Measurements from ENCODE around the gene CSF3R.
"Not testable (repeated sequence)": the region's sequence is repeated elsewhere in the genome, so short reads cannot be mapped to it uniquely, and the experiment has no call there.

CSF3R gene

DNA sequence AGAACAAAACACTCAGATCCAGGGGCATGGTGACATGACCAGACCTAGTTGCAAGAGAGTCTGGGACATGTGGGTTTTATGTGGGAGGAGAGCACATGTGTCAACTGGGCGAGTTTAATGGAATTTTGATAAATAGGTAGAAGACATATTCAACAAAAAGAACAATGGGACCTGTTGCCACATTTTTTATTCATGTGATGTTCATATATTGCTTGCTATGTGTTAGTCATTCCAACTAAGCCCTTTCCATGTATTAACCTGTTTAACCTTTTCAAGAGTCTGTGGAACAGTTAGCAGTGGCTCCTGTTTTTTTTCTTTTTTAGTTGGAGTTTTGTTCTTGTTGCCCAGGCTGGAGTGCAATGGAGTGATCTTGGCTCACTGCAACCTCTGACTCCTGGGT is 30.1 kb upstream of the CSF3R start:
- no peak for DNase-seq

- no peak for DNase-seq
These were observed 29.4 kb upstream of the CSF3R start for GRCh38 chr1:36511804-36512798.

DNA sequence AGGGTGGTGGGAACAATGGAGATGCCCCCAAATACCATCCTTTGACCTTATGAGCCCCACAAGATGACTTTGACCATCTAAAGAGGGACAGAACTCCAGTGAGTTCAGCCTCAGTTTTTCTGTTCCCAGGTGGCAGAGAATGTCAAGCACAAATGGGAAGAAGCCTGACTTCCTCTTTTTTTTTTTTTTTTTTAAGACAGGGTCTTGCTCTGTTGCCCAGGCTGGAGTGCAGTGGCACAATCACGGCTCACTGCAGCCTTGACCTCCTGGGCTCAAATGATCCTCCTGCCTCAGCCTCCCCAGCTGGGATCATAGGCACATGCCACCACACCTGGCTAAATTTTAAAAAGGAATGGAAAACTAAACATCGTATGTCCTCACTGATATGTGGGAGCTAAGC is 28.5 kb upstream of the CSF3R start:
- DNase-seq = not testable (repeated sequence)

- no peak for DNase-seq
These were observed 27.7 kb upstream of the CSF3R start for GRCh38 chr1:36510418-36510817.

- DNase-seq = no peak
These were observed 25.5 kb upstream of the CSF3R start for GRCh38 chr1:36508257-36508656.

GRCh38 chr1:36506276-36506920 is 23.7 kb upstream of the CSF3R start:
- DNase-seq = no peak

DNA sequence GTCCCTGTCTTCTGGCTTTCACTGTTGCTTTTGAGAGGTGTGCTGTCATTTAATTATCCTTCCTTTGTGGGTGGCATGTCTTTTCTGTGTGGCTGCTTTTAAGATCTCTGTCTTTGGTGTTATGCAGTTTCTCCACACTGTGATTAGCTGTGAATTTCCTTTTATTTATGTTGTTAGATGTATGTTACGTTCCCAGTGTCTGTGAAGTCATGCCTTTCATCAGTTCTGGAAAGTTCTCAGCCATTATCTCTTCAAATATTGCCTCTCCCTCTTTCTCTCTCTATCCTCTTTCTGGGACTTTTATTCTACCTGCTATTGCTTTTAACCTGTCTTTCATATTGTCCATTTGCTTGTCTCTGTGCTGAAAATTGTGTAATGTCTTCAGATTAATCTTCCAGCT is 21.0 kb upstream of the CSF3R start:
- no peak for DNase-seq

- DNase-seq = no peak
These were observed 20.4 kb upstream of the CSF3R start for GRCh38 chr1:36503159-36503558.

GRCh38 chr1:36502616-36503015 is 19.9 kb upstream of the CSF3R start:
- DNase-seq = no peak

GRCh38 chr1:36501911-36502310 is 19.2 kb upstream of the CSF3R start:
- DNase-seq = not testable (repeated sequence)

DNA sequence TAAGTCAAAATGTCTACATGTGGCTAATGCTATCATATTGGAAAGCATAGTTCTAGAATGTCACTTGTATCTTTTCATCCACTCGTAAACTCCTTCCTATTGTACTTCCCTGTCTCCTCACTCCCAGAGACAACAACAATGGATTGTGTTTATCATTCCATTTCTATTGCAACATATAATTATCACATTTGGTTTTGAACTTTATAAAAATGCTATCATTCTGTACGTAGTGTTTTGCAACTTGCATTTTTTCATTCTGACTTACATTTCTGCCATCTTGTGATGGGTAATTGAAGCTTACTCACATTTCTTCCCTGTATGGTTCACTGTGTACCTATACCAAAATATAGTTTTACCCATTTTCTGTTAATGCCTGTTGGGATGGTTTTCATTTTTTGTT is 14.5 kb upstream of the CSF3R start:
- no peak for DNase-seq

DNA sequence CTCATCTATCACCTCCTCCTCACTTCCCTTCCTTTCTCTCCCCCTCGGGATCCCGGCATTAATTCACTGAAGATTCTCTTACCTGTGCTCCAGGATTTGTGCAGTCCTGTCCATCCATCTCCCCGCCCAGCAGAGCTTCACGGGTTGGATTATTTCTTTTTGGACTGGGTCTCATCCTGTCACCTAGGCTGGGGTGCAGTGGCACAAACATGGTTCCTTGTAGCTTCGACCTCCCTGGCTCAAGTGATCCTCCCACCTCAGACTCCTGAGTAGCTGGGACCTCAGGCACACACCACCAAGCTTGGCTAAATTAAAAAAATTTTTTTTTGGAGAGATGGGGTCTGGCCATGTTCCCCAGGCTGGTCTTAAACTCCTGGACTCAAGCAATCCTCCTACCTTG is 12.3 kb upstream of the CSF3R start:
- DNase-seq = no peak

- DNase-seq = no peak
These were observed 10.8 kb upstream of the CSF3R start for GRCh38 chr1:36493524-36493923.

DNA sequence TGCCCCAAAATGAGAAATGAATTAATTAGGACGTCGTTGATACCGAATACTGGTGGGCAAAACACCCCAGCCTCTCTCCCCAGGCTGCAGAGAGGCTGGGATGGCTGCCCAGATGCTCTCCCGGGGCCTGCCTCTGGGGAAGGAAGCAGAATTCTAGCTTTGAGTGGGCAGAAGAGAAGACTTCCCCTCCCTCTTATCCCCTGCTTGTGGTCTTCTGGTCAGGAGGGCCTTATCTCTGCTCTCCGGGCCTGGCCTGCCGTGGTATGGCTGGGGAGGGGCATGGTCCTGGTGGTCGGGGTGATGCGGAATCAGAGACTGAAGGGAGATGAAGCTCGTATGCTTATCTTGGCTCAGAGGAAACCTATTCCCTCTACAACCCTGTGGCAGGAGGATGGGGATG is 9.8 kb upstream of the CSF3R start:
- DNase-seq = no peak

DNA sequence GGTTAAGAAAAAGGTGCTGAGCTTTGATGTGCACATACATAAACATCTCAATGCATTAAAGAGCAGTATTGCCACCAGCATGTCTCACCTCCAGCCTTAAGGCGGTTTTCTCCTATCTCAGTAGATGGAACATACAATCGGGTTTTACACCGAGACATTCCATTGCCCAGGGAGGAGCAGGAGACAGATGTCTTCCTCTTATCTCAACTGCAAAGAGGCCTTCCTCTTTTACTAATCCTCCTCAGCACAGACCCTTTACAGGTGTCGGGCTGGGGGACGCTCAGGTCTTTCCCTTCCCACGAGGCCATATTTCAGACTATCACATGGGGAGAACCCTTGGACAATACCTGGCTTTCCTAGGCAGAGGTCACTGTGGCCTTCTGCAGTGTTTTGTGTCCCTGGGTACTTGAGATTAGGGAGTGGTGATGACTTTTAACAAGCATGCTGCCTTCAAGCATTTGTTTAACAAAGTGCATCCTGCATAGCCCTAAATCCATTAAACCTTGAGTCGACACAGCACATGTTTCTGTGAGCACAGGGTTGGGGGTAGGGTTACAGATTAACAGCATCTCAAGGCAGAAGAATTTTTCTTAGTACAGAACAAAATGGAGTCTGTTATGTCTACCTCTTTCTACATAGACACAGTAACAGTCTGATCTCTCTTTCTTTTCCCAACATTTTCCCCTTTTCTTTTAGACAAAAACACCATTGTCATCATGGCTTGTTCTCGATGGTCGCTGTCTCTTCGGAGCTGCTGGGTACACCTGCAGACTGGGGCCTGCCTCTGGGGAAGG is 6.7 kb upstream of the CSF3R start:
- not testable (repeated sequence) for DNase-seq

DNA sequence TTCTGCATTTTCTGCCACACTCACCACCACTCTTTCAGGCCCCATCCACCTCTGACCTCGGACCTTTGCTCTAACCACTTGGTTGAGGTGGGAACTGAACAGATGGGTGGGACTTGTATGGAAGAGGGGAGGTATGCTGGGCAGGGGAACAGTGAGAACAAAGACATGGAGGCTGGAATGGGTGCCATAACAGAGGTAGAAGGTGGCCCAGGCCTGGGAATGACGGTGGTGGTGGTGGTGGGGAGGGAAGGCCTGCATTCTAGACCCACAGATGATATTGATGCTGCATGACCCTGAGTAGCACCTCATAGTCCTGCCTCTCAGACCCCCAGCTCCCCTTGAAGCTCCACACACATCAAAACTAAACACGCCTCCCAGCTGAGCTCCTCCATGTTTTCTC is 5.2 kb upstream of the CSF3R start:
- DNase-seq = no peak

DNA sequence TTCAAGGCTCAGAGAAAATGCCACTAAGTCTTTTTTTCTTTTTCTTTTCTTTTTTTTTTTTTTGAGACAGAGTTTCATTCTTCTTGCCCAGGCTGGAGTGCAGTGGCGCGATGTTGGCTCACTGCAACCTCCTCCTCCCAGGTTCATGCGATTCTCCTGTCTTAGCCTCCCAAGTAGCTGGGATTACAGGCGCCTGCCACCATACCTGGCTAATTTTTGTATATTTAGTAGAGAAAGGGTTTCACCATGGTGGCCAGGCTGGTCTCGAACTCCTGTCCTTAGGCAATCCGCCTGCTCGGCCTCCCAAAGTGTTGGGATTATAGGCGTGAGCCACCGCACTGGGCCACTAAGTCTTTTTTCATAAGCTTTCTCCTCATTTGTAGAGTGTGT is 4.6 kb upstream of the CSF3R start:
- not testable (repeated sequence) for DNase-seq

GRCh38 chr1:36486439-36487335 is 4.0 kb upstream of the CSF3R start:
- peak; percentile 90 for DNase-seq

DNA sequence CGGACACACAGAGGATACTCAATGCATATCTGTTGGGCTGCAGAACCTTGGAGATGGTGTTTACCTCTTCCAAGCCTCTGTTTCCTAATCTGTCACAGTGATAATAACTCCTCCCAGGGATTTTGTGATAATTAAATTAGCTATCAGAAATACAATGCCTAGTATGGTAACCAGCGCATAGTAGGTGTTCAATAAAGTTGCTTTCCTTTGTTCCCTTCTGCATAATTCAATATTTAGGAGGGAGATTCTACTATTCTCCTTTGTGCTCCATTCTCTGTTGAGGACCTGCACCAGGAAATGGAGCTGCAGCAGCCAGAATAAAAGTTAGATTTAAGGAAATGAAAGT is 3.4 kb upstream of the CSF3R start:
- no peak for DNase-seq

GRCh38 chr1:36484099-36484498 is 1.4 kb upstream of the CSF3R start:
- no peak for DNase-seq

DNA sequence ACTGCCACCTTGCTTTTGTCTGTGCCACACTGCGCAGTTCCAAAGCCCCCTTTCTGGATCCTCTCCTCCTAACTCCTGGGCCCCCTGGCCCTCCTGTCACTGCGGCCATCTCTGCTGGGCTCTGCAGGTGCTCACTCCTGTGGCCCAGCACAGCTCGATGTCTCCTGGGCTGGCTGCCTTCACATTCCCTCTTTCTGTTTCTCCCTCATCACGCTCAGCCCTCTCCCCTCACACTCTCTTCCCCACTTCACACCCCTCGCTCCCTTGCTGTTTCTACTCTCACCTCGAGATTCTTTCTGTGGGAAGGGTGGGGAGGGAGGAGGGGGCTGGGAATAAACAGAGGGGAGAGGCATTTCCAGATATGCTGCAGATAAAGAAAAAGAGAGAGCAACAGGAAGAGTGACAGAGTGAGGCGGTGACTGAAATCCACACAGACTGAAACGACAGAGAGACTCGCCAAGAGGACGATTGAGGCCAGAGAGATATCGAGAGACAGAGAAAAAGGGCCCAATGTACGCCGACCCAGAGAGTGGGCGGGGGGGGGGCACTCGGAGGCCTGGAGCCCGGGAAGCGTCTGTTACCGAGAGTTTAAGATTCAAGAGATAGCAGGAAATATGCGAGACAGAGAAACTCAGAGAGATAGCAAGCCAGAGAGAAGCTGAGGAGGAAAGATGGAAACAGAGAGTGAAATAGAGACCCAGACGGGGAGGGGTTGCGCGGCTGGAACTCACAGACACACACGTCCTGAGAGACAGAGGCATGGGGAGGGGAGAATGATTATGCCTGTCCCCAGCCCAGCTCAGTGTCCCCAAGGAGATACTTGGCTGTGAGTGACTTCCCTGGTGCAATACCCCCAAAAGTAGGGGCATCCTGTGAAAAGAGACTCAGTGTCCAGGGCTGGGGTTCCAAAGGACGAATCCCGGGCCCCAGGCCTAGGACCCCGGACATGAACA is 666 bp downstream of the CSF3R start:
- DNase-seq = no peak
